Measurements from ENCODE around the gene PSD.
A peak's percentile ranks its signal among the peaks of the same experiment; 100 is the strongest.

The PSD gene

GRCh38 chr10:102434394-102435132 is 16.0 kb upstream of the PSD start:
- no peak for TF ChIP-seq CTCF (IDR thresholded peaks at IDR 0.05; ENCODE audit: extremely low read depth, insufficient read depth, missing control alignments)
- in situ Hi-C loops (cut with MboI; ENCODE audit: low pct_unique_long_range_greater_than_20kb, low sequenced_read_pairs, unreplicated experiment): no loop called here
- DNase-seq (ENCODE audit: low spot score): no peak

- no peak for DNase-seq (ENCODE audit: low spot score)
- in situ Hi-C loops (cut with MboI; ENCODE audit: low pct_unique_long_range_greater_than_20kb, low sequenced_read_pairs, unreplicated experiment): no loop called here
- no peak for TF ChIP-seq CTCF (IDR thresholded peaks at IDR 0.05; ENCODE audit: extremely low read depth, insufficient read depth, missing control alignments)
Observed at GRCh38 chr10:102433619-102434046, 15.0 kb upstream of the PSD start.

GRCh38 chr10:102432162-102432950 is 13.8 kb upstream of the PSD start, which contains the start of gene CUEDC2:
TSS of gene CUEDC2 (minus strand) at chr10:102432574. CDS start at chr10:102425188, 7,386 bp downstream.
- DNase-seq (ENCODE audit: low spot score): peak; percentile 93
- TF ChIP-seq CTCF (IDR thresholded peaks at IDR 0.05; ENCODE audit: extremely low read depth, insufficient read depth, missing control alignments): peak; percentile 8
- in situ Hi-C loops (cut with MboI; ENCODE audit: low pct_unique_long_range_greater_than_20kb, low sequenced_read_pairs, unreplicated experiment): no loop called here

DNA sequence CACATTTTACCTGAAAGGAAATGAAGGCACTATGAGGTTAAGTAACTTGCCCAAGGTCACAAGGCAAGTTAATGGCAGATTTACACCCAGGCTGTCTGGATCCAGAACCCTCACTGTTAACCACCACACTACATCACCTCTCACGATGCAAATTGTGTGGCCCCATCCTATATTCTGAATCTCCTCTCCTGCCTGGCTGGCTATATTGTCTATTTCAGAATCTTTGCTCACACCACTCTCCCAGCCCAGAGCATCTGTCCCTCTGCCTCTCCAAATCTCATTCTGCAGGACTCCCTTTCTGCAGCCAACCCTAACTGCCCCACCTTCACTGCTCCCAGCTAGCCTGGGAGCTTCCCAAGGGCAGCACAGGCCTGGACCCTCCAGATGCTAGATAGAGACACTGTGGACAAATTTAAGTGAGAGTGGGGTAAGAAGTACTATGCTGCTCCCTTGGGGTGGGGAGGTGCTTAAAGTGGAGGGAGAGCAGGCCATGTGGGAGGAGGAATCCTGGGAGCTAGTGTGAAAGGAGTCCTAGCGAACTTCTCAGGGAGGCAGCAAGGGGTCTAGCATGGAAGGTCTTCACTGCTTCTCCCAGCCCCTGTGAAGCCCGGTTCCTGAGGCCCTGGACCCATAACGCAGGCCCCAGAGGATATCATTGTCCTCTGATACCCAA is 13.0 kb upstream of the PSD start:
- in situ Hi-C loops (cut with MboI; ENCODE audit: low pct_unique_long_range_greater_than_20kb, low sequenced_read_pairs, unreplicated experiment): no loop called here
- no peak for DNase-seq (ENCODE audit: low spot score)
- no peak for TF ChIP-seq CTCF (IDR thresholded peaks at IDR 0.05; ENCODE audit: extremely low read depth, insufficient read depth, missing control alignments)

- TF ChIP-seq CTCF (IDR thresholded peaks at IDR 0.05; ENCODE audit: extremely low read depth, insufficient read depth, missing control alignments): no peak
- no peak for DNase-seq (ENCODE audit: low spot score)
- in situ Hi-C loops (cut with MboI; ENCODE audit: low pct_unique_long_range_greater_than_20kb, low sequenced_read_pairs, unreplicated experiment): no loop called here
Observed at GRCh38 chr10:102429468-102429867, 10.9 kb upstream of the PSD start.

DNA sequence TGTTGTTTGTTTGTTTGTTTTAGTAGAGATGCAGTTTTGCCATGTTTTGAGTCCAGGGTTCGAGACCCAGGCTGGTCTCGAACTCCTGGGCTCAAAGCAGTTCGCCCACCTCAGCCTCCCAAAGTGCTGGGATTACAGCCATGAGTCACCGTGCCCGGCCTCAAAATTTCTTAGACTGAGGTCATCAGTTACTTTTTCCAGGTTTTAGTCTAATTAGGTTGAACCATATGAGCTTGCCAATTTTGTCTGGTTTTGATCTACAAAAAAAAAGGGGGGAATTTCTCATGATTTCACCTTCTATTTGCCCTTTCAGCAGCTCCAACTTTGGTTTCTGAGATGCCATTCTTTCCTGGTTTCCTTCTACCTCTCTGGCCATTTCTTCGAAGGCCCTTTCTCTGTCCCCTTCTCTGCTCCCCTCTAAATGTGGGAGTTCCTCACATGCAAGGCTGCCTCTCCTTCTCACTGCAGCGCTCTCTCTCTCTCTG is 8.3 kb upstream of the PSD start:
- DNase-seq (ENCODE audit: low spot score): no peak
- TF ChIP-seq CTCF (IDR thresholded peaks at IDR 0.05; ENCODE audit: extremely low read depth, insufficient read depth, missing control alignments): no peak
- in situ Hi-C loops (cut with MboI; ENCODE audit: low pct_unique_long_range_greater_than_20kb, low sequenced_read_pairs, unreplicated experiment): no loop called here
